Neural progenitor cell (in vitro differentiated cells): ENCODE measurements around the gene C16orf74.

ENCODE experiments used
- EZH2 ChIP-seq: fragments of 200-600 bp; sonication (generic); IDR thresholded peaks from 2 replicates; pipeline ENCODE4 v1.6.1; 2017; ENCODE audit warnings: antibody characterized with exemption, mild to moderate bottlenecking, moderate library complexity
- EZH2phosphoT487 ChIP-seq: fragments of 200-600 bp; sonication (generic); IDR thresholded peaks from 2 replicates; pipeline ENCODE4 v1.6.1; 2017; ENCODE audit warnings: antibody characterized with exemption
- TF ChIP-seq, protein P1 (sequence below): fragments of 200-600 bp; sonication (generic); IDR thresholded peaks from 2 replicates; pipeline ENCODE4 v1.5.1; 2017; ENCODE audit warnings: antibody characterized with exemption, mild to moderate bottlenecking

DNA sequence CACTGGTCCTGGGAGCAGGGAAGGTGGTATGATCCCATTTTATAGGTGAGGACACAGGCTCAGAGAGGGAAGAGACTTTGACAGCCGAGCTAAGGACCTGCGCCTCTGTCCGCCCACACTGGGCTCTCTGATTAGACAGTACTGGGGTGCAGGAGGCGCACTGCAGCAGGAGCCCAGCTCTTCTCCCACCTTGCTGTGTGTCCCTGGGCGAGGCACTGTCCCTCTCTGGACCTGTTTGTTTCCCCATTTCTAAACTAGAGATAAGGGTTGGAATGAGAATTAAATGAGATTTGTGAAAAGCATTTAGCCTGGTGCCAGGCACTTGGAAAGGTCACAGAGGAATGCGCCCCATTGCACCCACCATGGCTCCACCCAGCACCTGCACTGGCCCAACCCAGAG is 42.6 kb downstream of the C16orf74 start:
- TF ChIP-seq, protein P1, sequence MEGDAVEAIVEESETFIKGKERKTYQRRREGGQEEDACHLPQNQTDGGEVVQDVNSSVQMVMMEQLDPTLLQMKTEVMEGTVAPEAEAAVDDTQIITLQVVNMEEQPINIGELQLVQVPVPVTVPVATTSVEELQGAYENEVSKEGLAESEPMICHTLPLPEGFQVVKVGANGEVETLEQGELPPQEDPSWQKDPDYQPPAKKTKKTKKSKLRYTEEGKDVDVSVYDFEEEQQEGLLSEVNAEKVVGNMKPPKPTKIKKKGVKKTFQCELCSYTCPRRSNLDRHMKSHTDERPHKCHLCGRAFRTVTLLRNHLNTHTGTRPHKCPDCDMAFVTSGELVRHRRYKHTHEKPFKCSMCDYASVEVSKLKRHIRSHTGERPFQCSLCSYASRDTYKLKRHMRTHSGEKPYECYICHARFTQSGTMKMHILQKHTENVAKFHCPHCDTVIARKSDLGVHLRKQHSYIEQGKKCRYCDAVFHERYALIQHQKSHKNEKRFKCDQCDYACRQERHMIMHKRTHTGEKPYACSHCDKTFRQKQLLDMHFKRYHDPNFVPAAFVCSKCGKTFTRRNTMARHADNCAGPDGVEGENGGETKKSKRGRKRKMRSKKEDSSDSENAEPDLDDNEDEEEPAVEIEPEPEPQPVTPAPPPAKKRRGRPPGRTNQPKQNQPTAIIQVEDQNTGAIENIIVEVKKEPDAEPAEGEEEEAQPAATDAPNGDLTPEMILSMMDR: no peak
- TF ChIP-seq EZH2phosphoT487 (no peak), EZH2 (no peak)
